Measurements from ENCODE around the gene UBE2S. TPM values are rescaled to one million over a fixed set of nuclear protein-coding genes. Genes with fewer than 3 reads are reported as not detected.

UBE2S gene
- total RNA-seq, 1 donor from 2014 or later, result 34.6 TPM

DNA sequence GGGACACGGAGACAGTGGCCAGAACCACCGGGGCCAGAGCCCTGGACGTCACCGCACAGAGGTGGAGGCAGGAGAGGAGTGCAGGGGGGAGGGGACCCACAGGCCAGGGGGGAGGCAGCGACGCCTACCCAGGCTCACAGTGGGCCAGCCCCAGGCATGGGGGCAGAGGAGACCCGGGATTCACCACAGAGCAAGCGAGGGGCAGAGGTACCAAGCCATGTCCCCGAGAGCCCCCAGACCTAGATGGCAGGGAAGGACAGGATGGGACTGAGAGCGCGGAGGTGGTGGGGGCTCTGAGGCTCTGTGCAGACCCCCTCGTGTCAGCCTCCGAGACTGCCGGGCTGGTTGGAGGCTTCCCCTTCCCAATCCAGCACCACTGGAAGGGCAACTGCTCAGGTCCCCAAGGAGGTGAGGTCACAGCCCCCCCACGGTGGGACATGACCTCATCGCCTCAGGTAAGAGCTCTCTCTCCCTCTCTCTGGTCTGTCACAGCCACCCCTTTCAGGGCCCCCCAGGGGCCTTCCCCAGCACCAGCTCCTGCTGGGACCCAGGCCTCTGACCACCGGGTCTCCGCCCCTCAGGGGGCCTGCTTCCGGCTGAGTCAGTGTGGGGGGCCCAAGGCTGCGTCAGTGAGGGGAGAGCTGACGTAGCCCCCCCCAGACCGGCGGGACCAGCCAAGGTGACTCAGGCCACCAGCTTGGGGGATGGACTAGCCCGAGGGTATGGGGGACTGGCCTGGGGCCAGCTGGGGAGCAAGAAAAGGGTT is 35.1 kb downstream of the UBE2S start:
- intact Hi-C loops (cut with micrococcal nuclease), result no loop called here
- Mint-ChIP-seq H3K4me1 (peaks cover 14% of the 10 kb centered on the region), H3K27me3 (peaks cover 43% of the 10 kb centered on the region), H3K36me3 (ENCODE audit: low read depth) (no peaks in the 10 kb centered on the region), H3K4me3 (no peak overlapping the region), H3K9me3 (no peaks in the 10 kb centered on the region), H3K27ac (no peak overlapping the region)
- ATAC-seq (ENCODE audit: low read depth) (no peak), DNase-seq (no peak)
- TF ChIP-seq, protein P1, sequence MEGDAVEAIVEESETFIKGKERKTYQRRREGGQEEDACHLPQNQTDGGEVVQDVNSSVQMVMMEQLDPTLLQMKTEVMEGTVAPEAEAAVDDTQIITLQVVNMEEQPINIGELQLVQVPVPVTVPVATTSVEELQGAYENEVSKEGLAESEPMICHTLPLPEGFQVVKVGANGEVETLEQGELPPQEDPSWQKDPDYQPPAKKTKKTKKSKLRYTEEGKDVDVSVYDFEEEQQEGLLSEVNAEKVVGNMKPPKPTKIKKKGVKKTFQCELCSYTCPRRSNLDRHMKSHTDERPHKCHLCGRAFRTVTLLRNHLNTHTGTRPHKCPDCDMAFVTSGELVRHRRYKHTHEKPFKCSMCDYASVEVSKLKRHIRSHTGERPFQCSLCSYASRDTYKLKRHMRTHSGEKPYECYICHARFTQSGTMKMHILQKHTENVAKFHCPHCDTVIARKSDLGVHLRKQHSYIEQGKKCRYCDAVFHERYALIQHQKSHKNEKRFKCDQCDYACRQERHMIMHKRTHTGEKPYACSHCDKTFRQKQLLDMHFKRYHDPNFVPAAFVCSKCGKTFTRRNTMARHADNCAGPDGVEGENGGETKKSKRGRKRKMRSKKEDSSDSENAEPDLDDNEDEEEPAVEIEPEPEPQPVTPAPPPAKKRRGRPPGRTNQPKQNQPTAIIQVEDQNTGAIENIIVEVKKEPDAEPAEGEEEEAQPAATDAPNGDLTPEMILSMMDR (IDR thresholded peaks at IDR 0.05), result no peak
- ChIA-PET POLR2A (interaction anchor here (1.5 to 2.1 kb wide), 2 partner anchors 12 to 33 kb away, joined by 4 to 7 read pairs; partner anchors contain the start of genes KMT5C and TMEM238), CTCF (no interaction called here)

DNA sequence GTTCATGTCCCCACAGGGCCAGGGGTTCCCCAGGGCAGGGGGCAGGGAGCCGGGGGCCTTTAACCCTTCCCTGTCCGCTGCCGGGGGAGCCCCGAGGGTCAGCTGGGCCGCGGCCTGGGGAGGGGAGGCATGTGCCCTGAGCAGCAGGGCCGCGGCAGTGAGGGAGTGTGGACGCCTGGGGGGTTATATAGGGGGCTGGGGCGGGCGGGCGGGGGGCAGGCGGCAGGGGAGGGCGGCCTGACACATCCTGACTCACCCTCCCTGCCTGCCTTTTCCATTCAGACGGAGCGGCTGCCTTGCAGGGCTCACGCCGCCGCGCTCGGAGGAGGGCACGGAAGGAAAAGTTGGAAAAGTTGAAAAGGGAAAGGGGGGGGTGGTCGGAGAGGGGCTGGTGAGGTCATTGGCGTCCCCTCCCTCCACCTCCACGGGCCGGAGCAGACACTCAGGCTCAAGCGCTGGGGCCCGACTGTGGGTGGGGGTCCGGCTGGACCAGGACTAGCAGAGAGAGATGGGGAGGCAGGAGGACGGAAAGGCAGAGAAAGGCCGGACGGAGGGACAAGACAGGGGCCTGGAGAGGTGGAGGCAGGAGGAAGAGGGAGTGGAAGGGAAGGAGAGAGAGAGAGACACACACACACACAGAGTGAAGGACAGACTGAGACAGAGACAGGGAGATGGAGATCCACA is 37.1 kb downstream of the UBE2S start, which contains the start of gene IL11:
Gene IL11, minus strand, starts transcription at position 159 of the 684 bp plus-strand sequence. Its CDS starts 153 bp downstream, at position 6.
- no peak within 1 kb of the TSS for H3K27ac Mint-ChIP-seq
- no peaks in the 10 kb centered on the region for H3K9me3 Mint-ChIP-seq
- TF ChIP-seq, protein P1 (IDR thresholded peaks at IDR 0.05), result no peak
- DNase-seq (no peak), ATAC-seq (ENCODE audit: low read depth) (no peak)
- no peaks in the 10 kb centered on the region for H3K36me3 Mint-ChIP-seq (ENCODE audit: low read depth)
- H3K4me1 Mint-ChIP-seq, result peaks cover 14% of the 10 kb centered on the region
- H3K4me3 Mint-ChIP-seq, result peak within 1 kb of the TSS; percentile 68
- peaks cover 41% of the 10 kb centered on the region for H3K27me3 Mint-ChIP-seq
- intact Hi-C loops (cut with micrococcal nuclease), result no loop called here
- ChIA-PET CTCF (no interaction called here), POLR2A (no interaction called here)

DNA sequence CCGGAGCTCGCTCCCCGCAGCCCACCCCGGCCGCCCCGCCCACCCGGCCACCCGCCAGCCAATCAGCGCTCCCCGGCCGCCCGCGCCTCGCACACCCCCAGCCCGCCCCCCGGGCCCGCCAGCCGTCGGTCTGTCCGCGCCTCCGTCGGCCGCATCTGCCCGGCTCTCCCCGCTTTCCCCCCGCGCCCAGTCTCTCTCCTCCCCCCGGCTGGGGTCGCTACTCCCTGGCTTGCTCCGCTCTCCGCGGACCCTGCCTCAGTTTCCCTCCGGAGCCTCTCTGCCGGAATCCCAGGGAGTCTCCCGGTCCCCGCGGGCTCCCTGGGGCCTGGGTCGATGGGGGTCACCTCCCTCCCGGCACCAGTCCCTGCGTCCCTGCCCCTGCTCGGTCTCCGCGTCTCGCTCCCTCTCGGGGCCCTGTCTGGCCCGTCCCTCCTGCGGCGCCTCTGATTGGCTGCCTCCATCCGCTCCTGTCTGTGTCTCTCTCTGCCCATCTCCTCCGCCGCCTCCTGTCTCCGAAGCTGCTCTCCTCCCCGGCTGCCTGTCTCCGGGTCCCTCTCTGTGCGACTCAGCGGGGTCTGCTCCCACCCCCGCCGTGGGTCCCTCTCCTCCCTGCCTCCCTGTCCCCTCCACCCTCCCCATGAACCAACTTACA is 37.8 kb downstream of the UBE2S start:
- intact Hi-C loops (cut with micrococcal nuclease), result no loop called here
- Mint-ChIP-seq H3K27ac (no peak overlapping the region), H3K27me3 (peaks cover 38% of the 10 kb centered on the region), H3K9me3 (no peaks in the 10 kb centered on the region), H3K36me3 (ENCODE audit: low read depth) (no peaks in the 10 kb centered on the region), H3K4me1 (peaks cover 14% of the 10 kb centered on the region), H3K4me3 (peak overlapping the region; percentile 68)
- TF ChIP-seq, protein P1 (IDR thresholded peaks at IDR 0.05), result no peak
- ATAC-seq (ENCODE audit: low read depth) (peak; percentile 47), DNase-seq (no peak)
- CTCF ChIA-PET, result no interaction called here
- POLR2A ChIA-PET, result interaction anchor here (1.5 kb wide), 1 partner anchor 14 kb away, joined by 9 read pairs; the partner anchor contains the start of gene TMEM238

DNA sequence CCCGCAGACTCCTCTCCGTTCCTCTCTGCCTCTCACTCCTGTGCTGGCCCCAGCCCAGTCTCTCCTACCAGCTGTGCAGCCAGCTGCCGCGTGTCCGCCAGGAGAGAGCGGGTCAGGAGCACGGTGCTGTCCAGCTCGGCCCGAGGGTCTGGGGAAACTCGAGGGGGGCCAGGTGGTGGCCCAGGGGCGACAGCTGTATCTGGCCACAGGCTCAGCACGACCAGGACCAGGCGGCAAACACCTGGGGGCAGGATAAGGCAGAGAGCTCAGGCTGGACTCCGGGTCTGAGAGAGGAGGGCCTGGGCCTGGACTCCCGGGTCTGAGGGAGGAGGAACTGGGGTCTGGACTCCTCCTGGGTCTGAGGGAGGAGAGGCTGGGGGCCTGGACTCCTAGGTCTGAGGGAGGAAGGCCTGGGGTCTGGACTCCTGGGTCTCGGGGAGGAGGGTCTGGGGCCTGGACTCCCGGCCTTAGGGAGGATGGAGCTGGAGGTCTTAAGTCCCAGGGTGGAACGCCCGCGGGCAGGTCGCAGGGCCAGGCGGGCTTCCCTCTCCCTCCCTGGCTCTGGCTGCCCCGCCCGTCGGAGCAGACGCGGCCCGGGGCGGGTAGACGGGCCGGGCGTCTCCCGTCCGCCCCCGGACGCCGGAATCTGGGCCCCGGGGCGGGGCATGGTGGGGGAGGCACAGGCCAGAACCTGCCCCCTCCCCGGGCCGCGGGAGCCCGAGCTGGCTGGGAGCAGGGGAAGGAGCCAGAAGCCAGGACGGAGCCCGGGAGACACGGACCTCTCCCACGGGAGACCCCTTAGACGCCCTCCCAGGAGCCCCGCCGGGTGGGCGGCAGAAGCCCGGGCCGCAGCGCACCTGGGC is 38.7 kb downstream of the UBE2S start:
- H3K36me3 Mint-ChIP-seq (ENCODE audit: low read depth), result no peaks in the 10 kb centered on the region
- CTCF ChIA-PET, result no interaction called here
- TF ChIP-seq, protein P1 (IDR thresholded peaks at IDR 0.05), result no peak
- peaks cover 35% of the 10 kb centered on the region for H3K27me3 Mint-ChIP-seq
- no peak overlapping the region for H3K27ac Mint-ChIP-seq
- ATAC-seq (ENCODE audit: low read depth) (peak; percentile 58), DNase-seq (no peak)
- H3K4me1 Mint-ChIP-seq, result peaks cover 13% of the 10 kb centered on the region
- no peak overlapping the region for H3K4me3 Mint-ChIP-seq
- intact Hi-C loops (cut with micrococcal nuclease), result no loop called here
- no peaks in the 10 kb centered on the region for H3K9me3 Mint-ChIP-seq
- POLR2A ChIA-PET, result interaction anchor here (1.5 kb wide), 1 partner anchor 15 kb away, joined by 9 read pairs; the partner anchor contains the start of gene TMEM238

Data from activated B cell treated with CpG ODN at 0.5 μM for 24 hours (primary cell).